Caco-2 (cell line): ENCODE results near the gene ATG2A. TPM values are rescaled to one million over a fixed set of nuclear protein-coding genes. Genes with fewer than 3 reads are reported as not detected.

ENCODE experiments used
- BruUV-seq: library from RNA; stranded (reverse); fragments of 400-500 nt; replicated peaks from 2 replicates; lab custom pipeline; 2021; lab: Mats Ljungman, UMichigan
- CTCF ChIA-PET: fragments of 300-600 bp; sonication (Branson Sonifier 250); formaldehyde crosslinking; loops from one replicate; lab custom pipeline; 2022; ENCODE audit warnings: antibody characterized with exemption; lab: Charles Lee
- POLR2A ChIA-PET: fragments of 300-600 bp; sonication (Branson Sonifier 250); formaldehyde crosslinking; loops from one replicate; lab custom pipeline; 2022; ENCODE audit warnings: antibody characterized with exemption; lab: Charles Lee
- DNase-seq, 2 experiments: peaks; one replicate each; pipeline versions ENCODE4 v3.0.0 to v3.0.0-alpha.2; 2020 to 2022
- H3K27me3 ChIP-seq: replicated peaks from 2 replicates; pipeline ENCODE4 v1.6.0; 2011; ENCODE audit warnings: low read length; ENCODE audit not compliant: control insufficient read depth, insufficient read depth
- H3K36me3 ChIP-seq: 2 replicates; pipeline ENCODE4 v1.5.1; 2011; ENCODE audit warnings: low read length; ENCODE audit not compliant: control insufficient read depth, insufficient read depth
- H3K4me1 ChIP-seq: fragments of 250-450 bp; sonication (Bioruptor Pico); 2 replicates; pipeline ENCODE4 v1.5.1; 2020; ENCODE audit warnings: mild to moderate bottlenecking
- H3K4me3 ChIP-seq: 2 replicates; pipeline ENCODE4 v1.5.1; 2011; ENCODE audit warnings: low read depth, mild to moderate bottlenecking, control low read depth, low read length
- H3K9me3 ChIP-seq: fragments of 250-450 bp; sonication (Bioruptor Pico); 2 replicates; pipeline ENCODE4 v1.5.1; 2020; ENCODE audit warnings: mild to moderate bottlenecking, moderate library complexity
- H3K27ac Mint-ChIP-seq: one replicate; pipeline ENCODE4 v1.8.0; 2022; ENCODE audit warnings: mixed read lengths; ENCODE audit not compliant: unreplicated experiment
- H3K27me3 Mint-ChIP-seq: one replicate; pipeline ENCODE4 v1.8.0; 2022; ENCODE audit warnings: mixed read lengths; ENCODE audit not compliant: insufficient read depth, unreplicated experiment
- H3K36me3 Mint-ChIP-seq: one replicate; pipeline ENCODE4 v1.8.0; 2022; ENCODE audit warnings: mild to moderate bottlenecking, mixed read lengths; ENCODE audit not compliant: insufficient read depth, unreplicated experiment
- H3K4me1 Mint-ChIP-seq: one replicate; pipeline ENCODE4 v1.8.0; 2022; ENCODE audit warnings: low read depth, mixed read lengths; ENCODE audit not compliant: unreplicated experiment
- H3K4me3 Mint-ChIP-seq: one replicate; pipeline ENCODE4 v1.8.0; 2022; ENCODE audit warnings: mild to moderate bottlenecking, moderate library complexity, mixed read lengths; ENCODE audit not compliant: unreplicated experiment
- H3K9me3 Mint-ChIP-seq: one replicate; pipeline ENCODE4 v1.8.0; 2022; ENCODE audit warnings: mixed read lengths; ENCODE audit not compliant: unreplicated experiment
- intact Hi-C: fragments of 100-400 bp; cut with micrococcal nuclease; formaldehyde crosslinking; loops from one replicate; pipeline ENCODE4 v1.10.0; 2022; ENCODE audit not compliant: unreplicated experiment
- total RNA-seq: library from RNA; stranded (reverse); gene quantifications from 2 replicates; pipeline ENCODE4 v1.2.3, GENCODE V29; 2022
- TF ChIP-seq, protein P1 (sequence below), 2 experiments: fragments of 200-600 bp in 1 of 2; IDR thresholded peaks; 1 replicate in 1 of 2; 2 replicates in 1 of 2; pipeline versions ENCODE4 v1.5.1 to v1.8.0; 2011 to 2022; ENCODE audit warnings: antibody characterized with exemption in 1 of 2, control low read depth in 1 of 2, inconsistent platforms in 1 of 2, low read depth in 1 of 2, low read length in 1 of 2, mild to moderate bottlenecking in 1 of 2, moderate library complexity in 1 of 2; ENCODE audit not compliant: insufficient read depth in 1 of 2, severe bottlenecking in 1 of 2, unreplicated experiment in 1 of 2

The ATG2A gene
- total RNA-seq, 1 experiment from 2014 or later, result 27.9 TPM

DNA sequence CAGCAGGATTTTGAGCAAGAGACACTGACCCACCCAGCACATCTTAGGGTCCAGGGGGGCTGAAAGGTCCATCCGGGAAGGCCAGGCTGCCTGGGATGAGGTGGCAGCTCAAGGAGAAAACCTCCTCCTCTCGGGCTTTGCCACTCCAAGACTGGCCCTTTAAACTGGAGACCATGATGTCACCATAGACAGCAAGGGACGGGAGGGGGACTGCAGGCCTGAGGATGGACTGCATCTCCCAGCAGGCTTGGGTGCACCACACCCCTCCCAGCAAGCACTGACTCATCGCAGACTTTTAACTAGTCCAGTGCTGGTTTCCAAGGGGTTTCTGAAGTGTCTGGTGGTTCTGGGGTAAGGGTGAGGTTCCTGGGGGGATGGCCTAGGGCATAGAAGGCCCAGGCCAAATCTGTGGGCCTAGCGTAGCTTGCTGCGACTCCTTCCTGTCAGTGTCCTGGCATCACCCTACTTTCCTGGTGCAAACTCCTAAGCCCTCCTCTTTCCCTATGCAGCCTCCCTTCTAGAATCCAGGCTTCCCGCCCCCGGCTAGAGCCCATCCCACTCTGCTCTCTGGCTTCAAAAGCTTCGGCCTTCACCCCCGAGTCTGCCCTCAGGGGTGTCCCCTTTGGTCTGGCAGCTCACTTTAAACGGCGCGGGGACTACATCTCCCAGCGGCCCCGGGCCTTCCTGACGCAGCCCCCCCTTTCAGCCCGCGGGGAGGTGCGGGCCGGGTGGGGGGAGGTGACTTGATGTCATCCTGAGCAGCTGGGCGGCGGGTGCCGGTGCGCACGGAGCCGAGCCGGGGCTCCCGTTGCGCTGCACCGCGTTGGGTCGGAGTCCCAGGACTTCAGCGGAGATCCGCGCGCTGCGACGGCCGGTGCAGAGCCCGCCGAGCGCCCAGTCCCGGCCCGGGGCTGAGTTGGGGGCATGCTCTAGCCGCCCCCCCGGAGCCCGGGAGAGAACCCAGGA, 7.2 kb upstream of the ATG2A start, which contains the start of gene PPP2R5B:
TSS of gene PPP2R5B (plus strand) at position 746 of the 966 bp plus-strand sequence. CDS start 1,046 bp downstream, outside the sequence.
- TF ChIP-seq, protein P1, sequence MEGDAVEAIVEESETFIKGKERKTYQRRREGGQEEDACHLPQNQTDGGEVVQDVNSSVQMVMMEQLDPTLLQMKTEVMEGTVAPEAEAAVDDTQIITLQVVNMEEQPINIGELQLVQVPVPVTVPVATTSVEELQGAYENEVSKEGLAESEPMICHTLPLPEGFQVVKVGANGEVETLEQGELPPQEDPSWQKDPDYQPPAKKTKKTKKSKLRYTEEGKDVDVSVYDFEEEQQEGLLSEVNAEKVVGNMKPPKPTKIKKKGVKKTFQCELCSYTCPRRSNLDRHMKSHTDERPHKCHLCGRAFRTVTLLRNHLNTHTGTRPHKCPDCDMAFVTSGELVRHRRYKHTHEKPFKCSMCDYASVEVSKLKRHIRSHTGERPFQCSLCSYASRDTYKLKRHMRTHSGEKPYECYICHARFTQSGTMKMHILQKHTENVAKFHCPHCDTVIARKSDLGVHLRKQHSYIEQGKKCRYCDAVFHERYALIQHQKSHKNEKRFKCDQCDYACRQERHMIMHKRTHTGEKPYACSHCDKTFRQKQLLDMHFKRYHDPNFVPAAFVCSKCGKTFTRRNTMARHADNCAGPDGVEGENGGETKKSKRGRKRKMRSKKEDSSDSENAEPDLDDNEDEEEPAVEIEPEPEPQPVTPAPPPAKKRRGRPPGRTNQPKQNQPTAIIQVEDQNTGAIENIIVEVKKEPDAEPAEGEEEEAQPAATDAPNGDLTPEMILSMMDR (IDR thresholded peaks at IDR 0.05; ENCODE audit: insufficient read depth in 1 of 2, low read depth in 1 of 2, low read length in 1 of 2, severe bottlenecking in 1 of 2, unreplicated experiment in 1 of 2), result no peak
- H3K27me3 ChIP-seq, result no peaks in the 10 kb centered on the region
- peaks cover 6% of the 10 kb centered on the region for H3K36me3 Mint-ChIP-seq
- no peaks in the 10 kb centered on the region for H3K36me3 ChIP-seq
- peak within 1 kb of the TSS; percentile 94 for H3K4me3 Mint-ChIP-seq
- no peaks in the 10 kb centered on the region for H3K9me3 Mint-ChIP-seq
- ChIA-PET POLR2A (interaction anchor here (0.7 to 1.5 kb wide), 2 partner anchors 12 to 187 kb away, joined by 3 read pairs; partner anchors contain the start of genes GPHA2 and TM7SF2), CTCF (interaction anchor here (1.4 to 1.7 kb wide), 3 partner anchors 36 to 90 kb away, joined by 5 to 7 read pairs (median 6); partner anchors contain the start of genes ARL2 and BATF2)
- BruUV-seq, result no TSS peak
- peak within 1 kb of the TSS; percentile 60 for H3K4me3 ChIP-seq
- no peaks in the 10 kb centered on the region for H3K9me3 ChIP-seq
- peak within 1 kb of the TSS; percentile 99 for H3K27ac Mint-ChIP-seq
- intact Hi-C loops, result loop anchor here (2.0 kb wide), 1 partner anchor 89 kb away; no protein-coding TSS in a partner anchor
- peaks cover 4% of the 10 kb centered on the region; the same call in 1 of the 2 replicates for H3K4me1 ChIP-seq
- no peaks in the 10 kb centered on the region for H3K27me3 Mint-ChIP-seq
- DNase-seq, result peak; percentile 93 to 94
- H3K4me1 Mint-ChIP-seq, result peaks cover 6% of the 10 kb centered on the region

DNA sequence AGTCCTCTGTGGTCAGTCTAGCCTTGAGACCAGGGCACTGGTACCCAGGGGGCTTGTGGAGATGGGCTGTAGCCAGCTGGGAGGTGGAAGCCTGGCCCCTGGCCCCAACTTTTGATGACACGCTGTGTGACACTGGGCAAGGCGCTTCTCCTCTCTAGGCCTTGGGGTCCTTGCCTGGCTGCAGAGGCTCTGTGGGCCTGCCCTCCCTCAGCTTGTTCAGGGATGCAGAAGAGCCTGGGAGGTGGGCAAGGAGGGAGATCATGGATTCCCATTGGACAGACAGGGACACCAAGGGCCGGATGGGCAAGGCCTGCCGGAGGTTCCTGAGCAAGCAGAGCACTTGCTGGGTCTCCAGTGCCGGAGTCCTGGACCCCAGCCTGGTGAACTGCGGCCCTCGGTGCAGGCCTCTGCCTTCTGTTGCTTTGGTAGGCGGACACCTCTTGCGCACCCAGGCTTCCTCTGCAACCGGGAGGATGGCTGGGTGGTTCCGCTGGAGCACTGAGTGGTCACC, 6.2 kb upstream of the ATG2A start:
- H3K4me1 ChIP-seq, result peaks cover 6% of the 10 kb centered on the region
- H3K27me3 ChIP-seq, result no peaks in the 10 kb centered on the region
- H3K27me3 Mint-ChIP-seq, result no peaks in the 10 kb centered on the region

More for the DNA sequence above, 6.2 kb upstream of the ATG2A start:
- H3K36me3 ChIP-seq, result no peaks in the 10 kb centered on the region
- no TSS peak for BruUV-seq
- Mint-ChIP-seq H3K36me3 (peaks cover 6% of the 10 kb centered on the region), H3K9me3 (no peaks in the 10 kb centered on the region), H3K4me3 (no peak overlapping the region), H3K4me1 (peaks cover 6% of the 10 kb centered on the region), H3K27ac (no peak overlapping the region)
- ChIA-PET POLR2A (interaction anchor here (1.5 kb wide), 1 partner anchor 13 kb away, joined by 3 read pairs; the partner anchor contains the start of gene GPHA2), CTCF (interaction anchor here (1.5 to 1.7 kb wide), 2 partner anchors 35 to 91 kb away, joined by 6 to 7 read pairs; partner anchors contain the start of gene ARL2)
- no peak for DNase-seq
- H3K4me3 ChIP-seq, result no peak overlapping the region
- TF ChIP-seq, protein P1 (IDR thresholded peaks at IDR 0.05; ENCODE audit: insufficient read depth in 1 of 2, low read depth in 1 of 2, low read length in 1 of 2, severe bottlenecking in 1 of 2, unreplicated experiment in 1 of 2), result no peak
- no peaks in the 10 kb centered on the region for H3K9me3 ChIP-seq
- intact Hi-C loops, result no loop called here
